GM12872 (cell line): ENCODE data around the gene FLNA.
A peak's percentile ranks its signal among the peaks of the same experiment; 100 is the strongest.

Experiments used
- TF ChIP-seq, protein P1 (sequence below): IDR thresholded peaks from 3 replicates; pipeline ENCODE4 v1.5.1; 2011; ENCODE audit warnings: low read depth, mild to moderate bottlenecking, low read length, moderate library complexity; ENCODE audit not compliant: insufficient read depth

FLNA gene

DNA sequence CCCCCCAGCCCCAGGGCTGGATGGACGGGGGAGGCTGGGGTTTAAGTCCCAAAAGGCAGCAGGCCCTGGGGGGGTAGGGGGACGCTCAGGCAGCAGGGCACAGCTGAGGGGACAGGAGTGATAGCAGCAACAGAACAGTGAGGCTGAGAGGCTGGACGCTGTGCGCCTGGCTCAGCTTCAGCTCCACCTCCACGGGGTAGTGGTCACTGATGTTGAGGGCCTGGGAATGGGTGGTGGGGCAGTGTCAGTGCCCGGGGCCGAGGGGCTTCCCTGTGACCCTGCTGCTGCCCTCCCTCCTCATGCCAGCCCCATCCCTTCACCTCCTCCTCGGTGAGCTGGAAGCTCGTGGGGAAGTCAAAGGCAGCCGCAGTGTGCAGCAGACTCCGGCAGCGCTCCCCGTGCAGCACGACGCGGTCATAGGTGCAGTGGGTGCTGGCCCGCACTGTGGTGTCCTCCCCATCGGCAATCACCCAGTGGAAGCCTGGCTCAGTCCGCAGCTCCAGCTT is 28.2 kb upstream of the FLNA start:
- TF ChIP-seq, protein P1, sequence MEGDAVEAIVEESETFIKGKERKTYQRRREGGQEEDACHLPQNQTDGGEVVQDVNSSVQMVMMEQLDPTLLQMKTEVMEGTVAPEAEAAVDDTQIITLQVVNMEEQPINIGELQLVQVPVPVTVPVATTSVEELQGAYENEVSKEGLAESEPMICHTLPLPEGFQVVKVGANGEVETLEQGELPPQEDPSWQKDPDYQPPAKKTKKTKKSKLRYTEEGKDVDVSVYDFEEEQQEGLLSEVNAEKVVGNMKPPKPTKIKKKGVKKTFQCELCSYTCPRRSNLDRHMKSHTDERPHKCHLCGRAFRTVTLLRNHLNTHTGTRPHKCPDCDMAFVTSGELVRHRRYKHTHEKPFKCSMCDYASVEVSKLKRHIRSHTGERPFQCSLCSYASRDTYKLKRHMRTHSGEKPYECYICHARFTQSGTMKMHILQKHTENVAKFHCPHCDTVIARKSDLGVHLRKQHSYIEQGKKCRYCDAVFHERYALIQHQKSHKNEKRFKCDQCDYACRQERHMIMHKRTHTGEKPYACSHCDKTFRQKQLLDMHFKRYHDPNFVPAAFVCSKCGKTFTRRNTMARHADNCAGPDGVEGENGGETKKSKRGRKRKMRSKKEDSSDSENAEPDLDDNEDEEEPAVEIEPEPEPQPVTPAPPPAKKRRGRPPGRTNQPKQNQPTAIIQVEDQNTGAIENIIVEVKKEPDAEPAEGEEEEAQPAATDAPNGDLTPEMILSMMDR, result no peak

DNA sequence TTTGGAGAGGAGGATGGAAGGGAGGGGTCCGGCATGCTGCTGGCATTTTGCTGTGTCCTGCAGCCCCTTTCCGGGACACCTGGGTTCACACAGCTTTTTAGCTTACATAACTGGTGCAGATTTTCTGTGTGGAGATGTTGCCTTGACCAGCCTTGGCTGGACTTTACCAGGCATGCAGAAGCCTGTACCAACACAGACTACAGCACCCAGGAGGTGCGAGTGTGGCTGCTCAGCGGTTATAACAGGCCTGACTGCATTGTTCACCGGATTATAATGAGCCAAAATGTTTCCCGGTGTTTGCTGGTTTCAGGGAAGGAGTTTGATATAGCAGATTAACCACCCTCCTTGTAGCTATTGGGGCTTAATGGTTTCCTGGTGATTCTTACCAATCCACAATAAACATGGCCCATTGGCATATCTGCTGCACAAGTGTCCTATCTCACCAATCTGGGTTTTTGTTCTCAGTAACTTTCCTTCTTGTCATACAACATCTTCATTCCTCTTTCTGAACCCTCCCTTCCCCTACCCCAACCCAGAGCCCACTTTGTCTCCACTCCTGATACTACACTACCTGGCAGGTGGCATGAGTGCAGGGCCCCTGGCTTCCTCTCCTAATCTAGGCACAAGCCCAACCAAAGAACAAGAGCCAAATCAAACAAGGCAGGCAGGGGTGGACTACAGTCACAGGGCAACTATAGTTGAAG is 27.6 kb upstream of the FLNA start:
- TF ChIP-seq, protein P1, result no peak

DNA sequence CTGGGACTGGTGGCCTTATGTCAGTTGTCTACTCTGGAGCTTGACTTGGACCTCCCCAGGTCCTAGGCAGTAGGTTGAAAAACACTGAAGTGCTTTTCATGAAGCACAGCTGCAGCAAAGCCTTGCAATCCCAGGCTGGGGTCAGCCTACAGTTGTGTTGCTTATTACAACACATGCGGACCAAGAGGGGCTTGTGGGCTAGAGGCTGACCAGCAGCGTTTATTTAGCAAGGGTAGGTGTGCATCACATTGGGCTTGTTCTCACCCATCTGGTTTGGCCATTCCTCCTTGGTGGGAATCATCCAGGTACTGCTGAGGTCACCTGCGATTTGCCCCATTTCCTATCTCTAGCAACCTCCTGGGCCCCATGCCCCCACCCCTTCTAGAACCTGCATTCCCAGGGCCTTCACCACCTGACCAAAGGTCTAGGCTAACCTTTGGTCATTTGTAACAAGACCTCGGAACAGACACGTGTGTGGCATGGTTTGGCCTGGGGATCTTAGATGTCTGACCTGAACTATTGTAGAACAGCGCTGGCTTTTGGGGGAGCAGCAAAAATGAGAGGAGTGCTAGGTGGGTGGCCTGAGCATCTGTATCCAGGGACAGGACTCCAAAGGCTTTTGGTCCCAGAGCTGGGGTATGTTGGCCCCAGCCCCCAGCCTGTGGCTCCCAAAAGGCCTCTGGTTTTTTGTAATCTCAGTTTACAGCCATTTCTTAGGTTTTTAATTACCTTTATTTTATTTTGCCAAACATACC is 26.8 kb upstream of the FLNA start:
- TF ChIP-seq, protein P1, result no peak

DNA sequence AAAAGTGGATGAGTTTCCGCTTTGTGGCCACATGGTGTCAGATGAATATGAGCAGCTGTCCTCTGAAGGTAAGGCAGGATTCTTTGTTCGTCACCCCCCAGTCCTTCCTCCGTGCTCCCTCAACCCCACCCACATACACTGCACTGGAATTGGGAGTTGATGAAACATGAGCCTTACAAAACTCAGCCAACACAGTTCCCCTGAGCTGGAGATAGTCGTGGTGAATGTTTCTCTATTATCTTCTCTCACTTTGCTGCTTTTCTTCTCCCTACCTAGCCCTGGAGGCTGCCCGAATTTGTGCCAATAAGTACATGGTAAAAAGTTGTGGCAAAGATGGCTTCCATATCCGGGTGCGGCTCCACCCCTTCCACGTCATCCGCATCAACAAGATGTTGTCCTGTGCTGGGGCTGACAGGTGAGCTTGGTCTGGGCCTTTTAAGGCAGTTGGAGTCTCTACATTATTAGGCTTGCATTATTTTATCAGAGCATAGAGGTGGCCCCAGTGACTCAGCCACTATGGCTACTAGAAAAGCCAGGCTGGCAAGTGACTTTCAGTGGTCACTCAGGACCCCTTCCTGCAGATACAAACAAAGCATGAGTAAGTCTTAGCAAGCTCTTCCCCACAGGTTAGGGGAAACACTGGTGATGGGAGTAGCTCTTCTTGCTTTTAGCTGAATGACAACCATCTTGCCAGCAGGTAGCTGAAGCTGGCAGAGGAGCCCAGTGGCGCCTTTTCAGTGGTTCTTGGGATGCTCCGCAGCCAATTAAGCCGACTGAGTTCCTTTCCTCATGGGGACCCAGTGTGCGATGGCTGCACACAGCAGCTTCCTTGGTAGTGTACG is 25.3 kb upstream of the FLNA start:
- TF ChIP-seq, protein P1, result no peak

DNA sequence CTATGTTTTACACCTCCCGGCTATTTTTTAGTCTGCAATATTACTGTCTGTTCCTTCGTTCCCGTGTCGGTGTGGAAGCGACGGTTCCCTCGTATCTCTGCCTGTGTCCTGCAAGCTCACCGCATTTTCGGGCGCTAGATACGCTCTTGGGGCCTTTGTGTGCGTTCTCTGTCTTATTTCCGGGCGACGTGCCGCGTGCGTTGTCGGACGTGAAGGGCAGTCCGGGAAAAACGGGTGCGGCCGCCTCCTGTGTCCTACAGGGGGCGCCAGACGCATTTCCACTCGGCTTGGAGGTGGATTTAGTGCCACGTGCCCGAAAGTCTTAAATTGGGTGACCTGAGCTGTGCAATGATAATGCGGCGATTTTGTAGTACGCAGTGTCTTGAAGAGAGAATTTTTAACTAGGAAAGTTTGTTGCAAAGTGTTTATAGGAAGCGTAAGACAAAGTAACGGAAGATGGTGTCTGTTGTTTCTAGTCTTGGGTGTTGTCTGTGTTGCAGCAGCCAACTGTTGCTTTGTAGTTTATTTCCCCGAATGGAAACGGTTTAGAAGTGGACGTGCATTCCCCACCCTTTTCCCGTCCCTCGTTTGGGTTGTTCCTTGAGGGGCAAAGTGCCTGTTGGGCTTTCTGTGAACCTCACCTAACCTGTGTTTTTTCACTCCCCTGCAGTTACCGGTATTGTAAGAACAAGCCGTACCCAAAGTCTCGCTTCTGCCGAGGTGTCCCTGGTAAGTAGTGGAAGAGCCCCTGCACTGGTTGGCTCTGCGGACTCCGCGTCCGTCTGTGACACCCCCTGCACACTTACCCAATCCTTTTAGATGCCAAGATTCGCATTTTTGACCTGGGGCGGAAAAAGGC is 24.5 kb upstream of the FLNA start:
- TF ChIP-seq, protein P1, result peak; percentile 65

DNA sequence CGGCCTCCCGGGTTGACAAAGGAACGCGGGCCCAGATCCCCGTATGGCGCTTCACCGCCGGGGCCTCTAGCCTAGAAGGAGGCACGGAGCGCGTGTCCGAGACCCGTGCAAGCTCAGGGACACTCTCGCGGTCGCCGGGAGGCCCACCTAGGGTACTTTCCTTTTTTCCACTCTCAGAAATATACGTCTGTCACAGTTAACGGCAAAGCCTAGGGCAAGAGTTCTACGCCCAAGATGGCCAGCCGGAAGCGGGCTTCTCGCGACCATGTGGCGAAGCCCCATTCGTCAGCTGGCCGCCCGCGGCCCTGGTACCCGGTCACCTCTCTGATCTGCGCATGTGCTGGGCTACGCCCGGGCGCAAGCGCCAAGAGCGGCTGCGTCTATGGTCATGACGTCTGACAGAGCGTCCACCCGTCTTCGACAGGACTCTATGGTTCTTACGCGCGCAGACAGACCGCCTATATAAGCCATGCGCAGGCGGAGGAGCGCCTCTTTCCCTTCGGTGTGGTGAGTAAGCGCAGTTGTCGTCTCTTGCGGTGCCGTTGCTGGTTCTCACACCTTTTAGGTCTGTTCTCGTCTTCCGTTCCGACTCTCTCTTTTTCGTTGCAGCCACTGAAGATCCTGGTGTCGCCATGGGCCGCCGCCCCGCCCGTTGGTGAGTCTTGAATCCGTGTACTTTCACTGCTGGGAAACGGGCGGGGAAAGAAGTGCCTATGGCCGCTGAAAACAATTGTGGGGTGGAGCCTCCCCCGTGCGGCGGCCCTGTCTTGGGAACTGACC is 23.6 kb upstream of the FLNA start, which contains the start of gene RPL10:
TSS of gene RPL10 (plus strand) at position 490 of the 780 bp plus-strand sequence. CDS start at position 633, 143 bp downstream.
- TF ChIP-seq, protein P1, result no peak
